Stimulated activated CD8-positive, alpha-beta memory T cell treated with anti-CD3 and anti-CD28 coated beads, Interleukin-7, amount 100 ng/mL, for 1 hour (primary cell): ENCODE data around the gene CD52.

ENCODE experiments used
- DNase-seq, 2 donors: peaks; one replicate each; pipeline ENCODE4 v3.0.0-alpha.2; 2020; ENCODE audit warnings: low read depth in 2 of 2

CD52 gene

GRCh38 chr1:26353976-26354820 lies 36.4 kb downstream of the CD52 start, which contains the start of gene CRYBG2:
Gene CRYBG2 (minus strand): TSS chr1:26354130. CDS start chr1:26346657, 7,473 bp downstream.
- DNase-seq: no peak

GRCh38 chr1:26354972-26355371 lies 37.2 kb downstream of the CD52 start:
- no peak for DNase-seq

DNA sequence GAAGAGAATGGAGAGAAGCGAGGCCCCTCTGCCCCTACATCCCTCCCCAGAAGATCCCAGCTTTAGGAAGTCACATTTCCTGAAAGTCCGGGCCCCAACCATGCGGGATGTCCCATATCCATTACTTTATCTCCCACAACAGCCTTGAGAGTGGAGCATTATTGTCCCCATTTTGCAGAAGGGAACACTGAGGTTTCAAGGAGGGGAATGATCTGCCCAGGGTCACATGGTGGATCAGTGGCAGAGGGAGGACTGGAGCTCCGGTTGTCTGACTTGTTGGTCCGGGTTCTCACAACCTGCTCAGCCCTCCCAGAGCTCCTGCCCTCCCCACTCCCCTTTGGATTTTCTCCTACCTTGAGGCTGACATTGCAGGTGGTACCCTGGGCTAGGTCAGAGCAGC lies 38.3 kb downstream of the CD52 start:
- DNase-seq: no peak

GRCh38 chr1:26357121-26357602 lies 39.4 kb downstream of the CD52 start:
- no peak for DNase-seq

- DNase-seq: peak; percentile 19 to 40
Measured at GRCh38 chr1:26358411-26359384, 40.9 kb downstream of the CD52 start.

GRCh38 chr1:26359981-26360806 lies 42.4 kb downstream of the CD52 start:
- peak; percentile 11 to 19 for DNase-seq

- no peak for DNase-seq
Measured at GRCh38 chr1:26360807-26361604, 43.2 kb downstream of the CD52 start.

DNA sequence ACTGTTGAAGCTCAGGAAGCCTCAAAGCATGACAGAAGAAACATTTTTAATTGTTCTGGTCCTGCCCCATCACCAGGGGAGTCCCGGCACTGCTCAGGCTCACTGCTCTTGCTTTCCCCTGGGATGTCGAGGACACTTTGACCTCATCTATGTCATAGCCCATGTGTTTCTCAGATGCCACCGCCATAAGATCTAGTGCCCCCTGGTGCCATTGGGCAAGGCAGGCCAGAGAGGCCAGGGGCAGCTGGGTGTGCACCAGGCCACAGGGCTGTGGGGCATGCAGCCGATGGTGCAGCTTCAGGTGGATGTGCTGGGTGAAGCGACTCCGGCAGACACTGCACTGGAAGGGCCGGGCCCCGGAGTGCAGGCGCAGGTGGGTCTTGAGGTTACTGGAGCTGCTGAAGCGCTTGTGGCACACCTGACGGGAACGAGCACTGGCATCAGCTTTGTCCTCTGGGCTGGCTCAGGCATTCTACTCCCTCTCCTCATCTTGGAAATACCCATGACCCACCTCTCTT lies 43.9 kb downstream of the CD52 start:
- DNase-seq: no peak

DNA sequence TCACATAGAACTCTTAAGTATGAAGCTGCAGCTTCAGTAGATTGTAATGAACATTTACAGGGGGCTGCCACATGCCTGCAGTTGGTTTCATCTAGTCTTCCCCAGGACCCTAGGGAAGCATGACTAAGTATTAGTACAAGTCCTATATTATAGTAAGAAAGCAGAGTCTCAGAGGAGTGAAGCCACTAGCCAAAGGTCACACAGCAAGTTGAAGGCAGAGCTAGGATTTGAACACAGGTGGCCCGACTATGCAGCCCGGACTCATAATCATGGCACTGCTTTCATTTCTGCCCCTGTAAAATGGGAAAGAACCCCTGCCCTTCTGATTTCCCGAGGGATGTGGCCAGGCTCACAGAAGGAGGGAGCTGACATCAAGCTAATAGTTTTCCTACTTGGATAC lies 44.6 kb downstream of the CD52 start:
- no peak for DNase-seq

- peak; percentile 58 to 76 for DNase-seq
Measured at GRCh38 chr1:26363549-26364448, 46.0 kb downstream of the CD52 start.

GRCh38 chr1:26364956-26365355 lies 47.2 kb downstream of the CD52 start:
- DNase-seq: no peak

- DNase-seq: no peak
Measured at GRCh38 chr1:26367441-26367840, 49.7 kb downstream of the CD52 start.

- no peak for DNase-seq
Measured at GRCh38 chr1:26368006-26368405, 50.2 kb downstream of the CD52 start.

GRCh38 chr1:26368486-26368885 lies 50.7 kb downstream of the CD52 start:
- no peak for DNase-seq
